Activated T-cell treated with anti-CD3 and anti-CD28 coated beads, Interleukin-2, amount 50 U/mL, for 48 hours (primary cell): ENCODE results near the gene IL12RB2.
"Not testable (repeated sequence)": the region's sequence is repeated elsewhere in the genome, so short reads cannot be mapped to it uniquely, and the experiment has no call there.

Experiments
- DNase-seq, 2 experiments: peaks; one replicate each; pipeline ENCODE4 v3.0.0-alpha.2; 2020

IL12RB2 gene

DNA sequence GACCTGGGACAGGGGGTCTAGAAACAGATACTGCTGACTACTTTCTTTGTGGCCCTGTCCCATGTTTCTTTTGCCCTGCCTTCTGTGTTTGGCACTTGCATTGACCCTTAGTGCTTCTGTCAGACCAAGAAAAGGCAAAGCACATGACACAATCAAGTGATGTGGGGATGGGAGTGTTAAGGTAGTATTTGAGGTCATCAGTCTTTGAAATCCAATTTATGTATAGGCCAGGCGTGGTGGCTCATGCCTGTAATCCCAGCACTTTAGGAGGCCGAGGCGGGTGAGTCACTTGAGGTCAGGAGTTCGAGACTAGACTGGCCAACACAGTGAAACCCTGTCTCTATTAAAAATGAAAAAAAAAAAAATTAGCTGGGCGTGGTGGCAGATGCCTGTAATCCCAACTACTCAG, 96.5 kb downstream of the IL12RB2 start:
- no peak for DNase-seq

DNA sequence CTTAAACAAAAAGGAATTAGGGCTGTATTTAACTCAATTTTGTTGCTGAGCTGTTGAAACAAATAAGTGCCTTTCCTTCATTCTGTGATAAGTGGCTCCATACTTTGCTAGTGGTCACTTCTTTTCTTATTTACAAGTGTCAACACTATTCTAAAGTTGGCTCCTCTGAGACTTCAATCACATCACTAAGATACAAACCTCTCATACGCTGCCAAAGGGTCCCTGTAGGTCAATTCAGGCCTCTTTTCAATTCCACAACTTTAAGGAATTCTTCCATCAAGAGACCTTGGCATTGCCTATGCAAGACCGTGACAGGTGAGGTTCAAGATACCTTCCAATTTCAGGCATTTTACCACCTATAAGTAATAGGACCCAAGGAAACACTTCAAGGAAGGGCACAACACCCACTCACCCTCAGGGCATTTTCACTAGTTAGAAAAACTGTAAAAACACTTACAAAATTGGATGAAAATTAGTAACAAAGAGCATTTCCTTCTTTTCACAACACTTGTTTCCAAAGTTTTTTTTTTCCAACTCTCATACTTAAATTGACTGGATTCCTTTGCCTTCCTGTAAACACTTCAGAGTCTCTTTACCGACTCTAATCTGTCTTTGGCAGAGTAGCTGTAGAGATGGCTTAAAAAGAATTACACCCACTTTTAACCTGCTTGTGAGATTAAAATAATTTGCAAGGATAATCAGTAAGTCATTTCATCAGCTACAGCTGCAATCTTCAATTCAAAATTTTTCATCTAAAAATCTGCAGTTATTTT, 98.0 kb downstream of the IL12RB2 start:
- no peak for DNase-seq

DNA sequence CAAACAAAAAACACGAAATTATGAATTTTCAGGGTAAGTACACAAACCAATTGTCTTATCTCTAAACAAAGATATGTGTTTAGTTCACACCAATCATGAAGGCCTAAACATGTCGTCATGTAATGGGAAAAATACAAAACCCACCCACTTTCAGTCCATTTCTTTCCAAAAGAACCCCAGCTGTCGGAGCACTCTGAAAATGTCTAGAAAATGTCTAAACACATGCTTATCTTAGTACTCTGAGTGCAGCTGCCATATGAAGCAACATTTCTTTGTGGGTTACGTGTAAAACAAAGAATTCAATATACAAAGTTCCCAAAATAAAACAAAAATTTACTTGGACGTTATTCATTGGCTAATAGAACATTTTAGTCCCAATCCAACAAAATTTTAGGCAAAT, 99.8 kb downstream of the IL12RB2 start:
- no peak for DNase-seq

DNA sequence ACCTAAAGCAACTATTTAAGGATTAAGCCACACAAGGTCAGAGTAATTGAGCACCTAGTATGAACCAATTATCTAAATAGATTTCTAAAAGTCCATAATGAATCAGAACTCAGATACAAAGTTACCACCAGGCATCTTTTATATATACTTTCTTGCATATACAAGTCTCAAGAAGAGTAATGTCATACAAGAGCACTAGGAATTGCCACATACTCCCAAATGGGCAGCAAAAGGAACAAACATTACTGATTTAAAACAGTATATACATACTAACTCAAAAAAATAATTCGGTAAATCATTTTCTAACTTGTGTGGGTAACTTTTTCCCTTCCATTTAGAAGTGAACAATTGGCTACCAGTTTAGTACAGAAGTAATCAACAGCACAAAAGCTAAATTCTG, 100.5 kb downstream of the IL12RB2 start:
- DNase-seq: no peak

DNA sequence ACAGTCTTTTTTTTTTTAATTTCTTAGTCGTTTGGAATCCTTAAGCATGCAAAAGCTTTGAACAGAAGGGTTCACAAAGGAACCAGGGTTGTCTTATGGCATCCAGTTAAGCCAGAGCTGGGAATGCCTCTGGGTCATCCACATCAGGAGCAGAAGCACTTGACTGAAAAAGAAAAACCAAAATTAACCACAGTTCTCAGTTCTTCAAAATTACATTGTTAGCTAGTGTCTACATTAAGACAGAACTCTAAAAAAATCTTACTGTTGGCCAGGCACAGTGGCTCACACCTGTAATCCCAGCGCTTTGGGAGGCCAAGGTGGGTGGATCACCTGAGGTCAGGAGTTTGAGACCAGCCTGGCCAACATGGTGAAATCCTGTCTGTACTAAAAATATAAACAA, 105.4 kb downstream of the IL12RB2 start:
- DNase-seq: not testable (repeated sequence)

DNA sequence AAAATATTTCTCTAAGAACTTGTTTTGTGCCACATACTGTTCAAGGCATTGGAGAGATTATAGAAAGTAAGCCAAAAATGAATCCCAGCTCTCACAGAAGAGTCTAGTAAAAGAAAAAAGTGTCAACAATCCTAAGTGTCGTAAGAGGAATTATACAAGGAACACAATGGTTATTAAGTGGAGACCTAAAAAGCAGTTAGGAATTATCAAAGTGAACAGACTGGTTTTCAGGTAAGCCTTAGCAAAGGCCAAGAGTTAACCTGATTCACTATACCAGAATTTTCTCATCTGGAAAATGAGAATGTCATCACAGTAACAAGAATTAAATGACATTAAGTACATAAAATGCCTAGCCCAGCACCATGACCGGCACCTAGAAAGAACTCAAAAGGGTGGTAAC, 106.9 kb downstream of the IL12RB2 start:
- no peak for DNase-seq

DNA sequence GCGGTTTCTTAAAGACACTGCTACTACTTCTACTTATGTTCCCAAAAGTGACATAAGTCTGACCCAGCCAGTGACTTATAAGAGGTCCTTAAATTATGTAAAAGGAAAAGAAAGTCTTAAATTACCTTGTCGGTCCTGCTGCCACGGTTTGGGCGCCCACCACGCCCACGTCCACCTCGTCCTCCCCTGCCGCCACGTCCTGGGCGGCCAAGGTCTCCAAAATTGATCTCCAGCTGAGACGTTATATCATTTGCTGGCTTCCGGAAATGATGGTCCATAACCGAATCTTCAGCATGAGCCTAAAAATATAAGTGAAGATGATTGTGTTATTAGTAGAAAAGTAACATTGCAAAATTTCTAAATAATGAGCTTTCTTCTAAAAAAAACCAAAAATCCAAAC, 107.4 kb downstream of the IL12RB2 start:
- DNase-seq: no peak

DNA sequence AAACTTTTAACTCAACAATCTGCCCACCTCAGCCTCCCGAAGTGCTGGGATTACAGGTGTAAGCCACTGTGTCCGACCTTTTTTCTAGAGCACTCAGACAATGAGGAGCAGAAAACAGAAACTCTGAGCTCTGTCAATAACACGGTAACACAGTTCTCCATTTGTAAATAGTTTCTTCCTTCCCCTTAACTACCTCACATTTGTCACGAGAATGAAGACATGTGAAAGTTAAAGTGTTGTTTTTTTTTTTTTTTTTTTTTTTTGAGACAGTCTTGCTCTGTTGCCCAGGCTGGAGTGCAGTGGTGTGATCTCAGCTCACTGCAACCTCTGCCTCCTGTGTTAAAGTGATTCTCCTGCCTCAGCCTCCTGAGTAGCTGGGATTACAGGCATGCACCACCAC, 110.1 kb downstream of the IL12RB2 start:
- not testable (repeated sequence) for DNase-seq

DNA sequence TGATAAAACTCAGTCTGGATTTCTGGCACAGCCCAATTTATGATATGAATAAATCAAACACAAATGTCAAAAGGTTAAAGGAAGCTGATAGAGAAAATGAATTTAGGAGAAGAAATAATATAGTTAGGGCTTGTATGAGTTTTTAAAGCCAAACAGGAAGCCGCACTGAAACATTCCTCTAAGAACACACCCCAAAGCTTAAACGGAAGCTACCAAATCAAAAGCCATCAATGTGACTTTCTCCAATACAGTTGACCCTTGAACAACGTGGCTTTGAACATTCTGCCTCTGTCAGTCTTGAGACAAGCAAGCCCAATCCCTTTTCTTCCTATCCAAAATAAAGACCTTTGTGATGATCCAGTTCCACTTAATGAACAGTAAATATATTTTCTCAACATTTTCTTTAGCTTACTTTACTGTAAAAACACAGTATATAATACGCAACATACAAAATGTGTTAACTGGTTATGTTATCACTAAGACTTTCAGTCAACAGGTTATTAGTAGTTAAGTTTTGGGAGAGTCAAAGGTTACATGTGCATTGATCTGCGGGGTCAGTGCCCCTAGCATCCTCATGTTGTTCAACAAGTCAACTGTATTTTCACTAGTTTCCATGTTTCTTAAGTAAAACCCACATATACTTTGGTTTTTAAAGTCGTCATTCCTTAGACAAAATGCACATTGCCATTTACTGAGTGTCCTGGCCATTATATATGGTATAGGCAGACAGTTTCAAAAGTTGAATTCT, 111.3 kb downstream of the IL12RB2 start:
- DNase-seq: no peak

DNA sequence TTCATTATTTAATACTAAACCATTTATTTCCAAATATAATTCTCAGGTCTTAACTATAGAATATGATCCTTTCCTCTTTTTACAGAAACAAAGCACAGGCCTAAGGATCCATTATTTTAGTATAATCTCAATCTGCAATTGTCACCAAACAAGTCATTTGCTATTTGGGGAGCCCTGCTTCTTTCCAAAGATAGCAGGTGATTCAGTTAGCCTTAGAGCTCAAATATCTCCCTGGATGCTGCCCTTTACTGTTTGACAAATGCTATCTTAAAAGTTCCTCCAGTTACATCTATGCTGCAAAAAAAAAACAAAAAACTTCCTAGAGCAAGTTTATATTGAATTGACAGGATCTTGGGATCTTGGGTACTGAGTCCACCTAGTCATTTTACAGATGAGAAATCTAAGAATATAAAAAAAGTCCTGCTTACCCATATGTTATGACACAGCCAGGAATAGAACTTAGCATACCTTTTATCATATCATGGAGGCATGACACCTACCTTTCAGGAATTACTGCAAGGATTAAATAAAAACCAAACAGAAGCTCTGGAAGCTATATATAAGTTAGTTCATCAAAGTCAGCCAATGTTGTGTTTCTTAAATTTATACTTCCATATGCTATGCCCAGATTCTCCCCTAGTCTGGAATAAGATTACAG, 113.3 kb downstream of the IL12RB2 start:
- no peak for DNase-seq

DNA sequence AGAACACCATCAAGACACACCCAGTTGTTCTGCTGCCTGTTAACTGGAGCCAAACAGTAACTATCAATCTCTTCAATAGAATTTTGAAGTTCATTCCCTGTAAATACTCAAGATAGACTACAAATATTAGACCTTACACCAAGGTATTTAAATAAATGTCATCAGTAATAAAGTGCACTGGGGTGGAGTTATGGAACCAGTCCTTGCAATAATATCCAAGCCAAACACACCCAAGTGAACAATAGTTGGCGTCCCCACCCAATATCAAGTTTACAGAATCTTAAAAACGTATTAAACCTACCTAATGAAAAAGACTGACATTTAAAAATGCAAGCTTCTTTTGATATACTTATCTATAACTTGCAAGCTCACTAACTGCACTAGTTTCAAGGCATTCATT, 119.8 kb downstream of the IL12RB2 start:
- no peak for DNase-seq

DNA sequence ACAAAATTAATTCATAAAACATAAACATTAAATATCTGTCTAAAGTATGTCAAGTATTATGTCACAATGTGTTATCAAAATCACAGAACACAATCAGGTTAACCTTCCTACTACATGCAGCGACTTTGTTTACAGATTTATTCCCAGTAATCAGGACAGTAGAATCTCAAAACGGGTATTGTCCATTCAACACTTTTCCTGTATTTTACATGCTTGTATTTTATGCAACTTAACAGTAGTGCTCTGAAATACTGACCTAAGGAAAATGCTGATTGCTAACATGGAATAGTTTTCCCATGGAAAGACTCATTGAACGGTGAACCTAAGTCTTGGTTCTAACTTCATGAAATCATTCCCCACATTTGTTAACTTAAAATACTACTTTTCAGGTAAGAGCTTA, 120.3 kb downstream of the IL12RB2 start:
- DNase-seq: no peak

DNA sequence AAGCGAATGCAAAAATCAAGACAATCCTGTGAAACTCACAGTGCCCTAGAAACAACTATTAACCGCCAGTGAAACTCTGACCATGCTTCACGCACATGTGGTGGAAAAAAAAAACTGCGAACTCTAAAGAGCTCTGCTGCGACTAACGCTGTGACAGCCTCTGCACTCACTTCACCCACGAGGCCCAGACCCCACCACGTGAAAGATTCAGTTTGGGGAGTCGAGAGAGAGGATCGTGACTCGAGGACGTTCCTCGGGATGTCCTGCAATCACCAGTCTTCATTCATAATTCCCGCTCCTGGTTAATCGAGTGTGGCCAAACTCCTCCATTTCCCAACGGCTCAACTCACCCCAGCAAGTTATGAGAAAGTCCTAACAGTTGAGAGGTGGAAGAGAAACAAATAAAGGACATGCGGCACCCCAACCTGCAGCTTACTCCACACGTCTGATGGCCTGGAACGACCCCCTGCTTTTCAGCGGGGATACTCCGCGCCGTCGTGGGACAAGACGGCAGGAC, 121.4 kb downstream of the IL12RB2 start:
- peak; percentile 63 to 64 for DNase-seq

DNA sequence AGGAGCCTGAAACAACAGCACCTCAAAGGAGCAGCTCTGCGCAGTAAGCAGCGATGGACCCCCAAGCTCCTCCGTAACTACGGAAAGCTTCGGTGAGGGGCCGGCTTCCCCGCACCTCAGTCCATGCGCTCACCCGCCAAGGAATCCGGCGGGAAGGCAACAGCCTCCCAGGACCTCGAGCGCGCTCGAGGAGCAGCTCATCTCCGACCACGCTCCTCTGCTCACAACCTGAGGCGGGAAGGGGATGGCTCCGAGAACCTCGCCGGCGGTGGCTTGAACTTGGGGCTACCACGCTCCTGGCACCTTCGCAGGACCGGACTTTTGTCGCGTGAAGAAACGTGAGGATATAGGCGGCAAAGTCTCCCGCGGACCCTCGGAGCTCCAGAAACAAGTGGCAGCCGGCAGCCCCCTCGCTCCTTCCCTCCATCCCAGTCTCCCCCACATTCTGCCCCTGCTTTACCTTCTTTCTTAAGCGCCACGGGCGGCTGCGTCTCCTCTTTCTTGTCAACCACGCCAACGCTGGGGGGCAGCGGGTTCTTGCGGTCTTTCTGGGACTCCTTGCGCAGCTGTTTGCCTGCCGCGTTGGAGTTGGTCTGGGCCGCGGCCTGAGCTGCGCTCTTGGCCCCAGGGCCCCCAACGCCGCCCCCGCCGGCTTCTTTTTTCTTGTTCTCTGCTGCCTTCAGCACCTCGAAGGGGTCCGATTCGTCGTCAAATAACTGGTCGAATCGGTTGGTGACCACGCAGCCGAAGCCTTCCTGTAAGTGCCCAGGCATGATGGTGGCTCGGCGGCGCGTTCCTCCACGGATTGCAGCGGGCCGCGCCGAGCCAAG, 122.1 kb downstream of the IL12RB2 start:
- DNase-seq: peak; percentile 58 to 61

DNA sequence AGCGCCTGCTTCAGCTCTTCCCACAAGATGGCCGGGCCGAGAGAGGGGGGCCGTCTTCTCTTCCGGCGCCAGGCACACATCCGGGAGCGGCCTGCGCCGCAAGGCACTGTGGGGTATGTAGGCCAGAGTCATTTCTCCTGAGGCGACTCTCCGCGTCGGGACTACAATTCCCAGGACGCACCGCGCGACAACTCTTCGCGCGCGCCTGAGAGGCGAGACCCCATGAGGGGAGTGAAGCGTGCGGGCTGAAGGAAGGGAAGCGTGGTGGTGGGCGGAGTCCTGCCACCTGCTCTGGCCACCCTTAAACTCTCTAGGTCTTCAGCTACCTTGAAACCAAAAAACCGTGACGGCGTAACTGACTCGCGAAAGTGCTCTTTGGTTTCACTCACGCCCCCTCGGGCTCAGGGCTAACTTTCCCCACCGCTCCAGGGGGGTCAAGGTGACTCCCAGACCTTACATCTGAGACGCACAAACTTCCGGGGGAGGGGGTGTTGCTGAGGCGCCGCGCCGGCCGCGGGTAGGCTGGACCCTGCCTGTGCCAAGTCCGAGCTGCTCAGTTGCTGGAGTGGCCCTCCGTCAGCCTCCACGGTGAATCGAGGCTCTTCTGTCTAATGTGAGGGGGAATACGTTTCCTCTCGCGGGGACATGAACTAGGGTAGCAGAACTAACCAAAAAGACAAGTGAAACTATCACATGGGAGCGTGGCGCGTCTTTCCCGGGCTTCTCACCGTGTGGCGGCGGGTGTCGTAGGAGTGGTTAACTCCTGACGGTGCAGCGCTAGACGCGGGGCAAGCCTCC, 122.9 kb downstream of the IL12RB2 start, which contains the start of gene SERBP1:
Gene SERBP1, minus strand, starts transcription at position 45 of the 798 bp plus-strand sequence. CDS start 102 bp downstream, outside the sequence.
- peak; percentile 95 to 96 for DNase-seq

DNA sequence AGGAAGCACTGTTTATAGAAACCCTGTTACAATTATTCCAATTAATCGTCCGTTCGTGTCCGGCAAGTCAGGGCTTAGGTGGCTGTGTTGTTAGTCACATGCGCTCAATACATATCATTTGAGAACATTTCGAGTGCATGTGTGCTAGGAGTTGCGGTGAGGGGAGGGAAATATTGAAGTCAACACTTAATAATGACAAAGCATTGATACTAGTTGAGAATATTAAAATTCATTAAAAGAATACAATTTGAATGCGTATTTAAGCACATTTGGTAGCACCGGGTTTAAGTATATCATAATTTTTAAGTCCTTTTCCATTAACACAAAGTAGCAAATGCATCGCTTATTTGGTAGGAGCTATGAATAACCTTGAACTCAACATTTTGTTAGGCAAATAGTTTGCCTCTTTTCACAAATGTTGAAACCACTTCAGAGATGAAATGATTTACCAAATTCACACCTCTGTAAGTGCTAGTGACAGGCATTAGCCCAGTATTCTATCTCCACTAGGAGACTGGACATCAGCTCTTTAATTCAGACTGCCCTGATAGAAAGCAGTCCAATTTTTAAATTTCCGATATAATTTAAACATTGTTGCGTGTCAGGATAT, 123.6 kb downstream of the IL12RB2 start:
- DNase-seq: no peak

DNA sequence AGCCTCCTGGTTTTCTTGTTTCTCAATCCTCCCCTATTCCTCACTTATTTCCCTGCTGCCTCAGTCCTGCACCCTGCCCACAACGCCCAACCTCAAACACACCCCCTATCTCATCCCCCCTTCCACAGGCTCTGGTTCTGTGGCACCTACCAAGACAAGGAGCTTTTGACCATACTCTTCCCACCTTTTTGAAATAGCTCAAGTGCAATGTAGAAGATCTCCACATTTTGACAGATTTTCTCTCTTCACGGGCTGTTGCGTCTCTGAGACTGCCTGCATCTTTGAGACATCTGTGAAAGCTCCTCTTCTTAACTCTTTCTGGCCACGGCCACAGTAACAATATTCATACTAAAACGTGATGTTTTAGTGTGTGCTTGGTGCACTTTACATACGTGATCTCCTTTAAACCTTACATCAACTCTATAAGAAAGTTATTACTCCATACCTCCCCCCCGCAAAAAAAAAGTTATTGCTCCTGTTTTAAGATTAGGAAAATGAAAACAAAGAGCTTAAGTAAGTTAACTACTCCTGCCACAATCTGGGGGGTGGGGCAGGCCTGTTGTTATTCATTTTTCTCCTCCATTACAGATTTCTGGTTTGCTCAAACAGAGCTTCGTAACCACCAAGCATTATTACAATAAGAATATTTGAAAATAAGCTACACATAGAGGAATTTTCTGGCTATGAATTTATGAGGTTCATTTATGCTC, 124.4 kb downstream of the IL12RB2 start:
- DNase-seq: no peak

DNA sequence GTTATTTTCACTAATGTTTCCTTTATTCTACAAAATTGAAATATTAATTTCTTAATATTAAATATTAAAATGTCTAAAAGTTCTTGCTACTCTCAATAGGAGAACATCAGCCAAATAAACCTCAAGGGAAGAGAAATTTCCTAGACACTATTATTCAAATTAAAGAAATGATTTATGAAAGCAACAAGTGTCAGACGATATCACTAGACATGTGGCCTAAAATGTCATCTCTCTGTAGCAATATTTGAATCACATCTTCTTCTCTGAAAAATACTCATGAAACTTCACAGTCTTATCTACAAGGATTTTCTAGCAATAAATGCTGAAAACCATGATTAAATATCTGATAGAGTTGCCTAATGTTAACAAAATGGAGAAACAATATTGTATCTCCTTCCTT, 125.1 kb downstream of the IL12RB2 start:
- DNase-seq: no peak

DNA sequence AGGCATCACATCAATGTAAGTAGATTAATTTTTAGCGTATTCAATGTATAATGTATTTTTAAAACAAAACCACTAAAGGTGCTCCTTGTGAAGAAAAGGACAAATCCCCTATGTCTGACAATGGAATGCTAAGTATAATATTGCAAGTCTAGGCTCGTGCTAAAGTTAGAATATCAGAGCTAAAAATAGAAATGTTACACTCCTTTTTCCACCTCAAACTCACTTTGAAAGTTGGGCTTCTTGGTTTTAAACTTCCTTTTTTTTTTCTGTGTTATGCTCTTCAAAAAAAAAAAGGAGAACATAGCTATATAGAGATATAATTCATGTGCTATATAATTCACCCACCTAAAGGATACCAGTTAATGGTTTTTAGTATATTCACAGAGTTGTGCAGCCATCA, 126.2 kb downstream of the IL12RB2 start:
- no peak for DNase-seq

DNA sequence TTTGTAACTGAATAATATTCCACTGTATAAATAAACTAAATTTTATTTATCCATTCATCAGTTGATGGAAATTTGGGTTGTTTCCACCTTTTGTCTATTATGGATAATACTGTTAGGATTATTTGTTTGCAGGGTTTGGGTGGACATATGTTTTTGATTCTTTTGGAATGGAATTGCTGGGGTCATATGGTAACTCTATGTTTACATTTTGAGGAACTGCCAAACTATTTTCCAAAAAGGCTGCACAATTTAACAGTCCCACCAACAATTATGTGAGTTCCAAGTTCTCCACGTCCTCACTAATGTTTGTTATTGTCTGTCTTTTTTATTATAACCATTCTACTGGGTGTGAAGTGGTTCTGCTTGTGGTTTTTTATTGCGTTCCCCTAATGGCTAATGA, 126.8 kb downstream of the IL12RB2 start:
- DNase-seq: no peak
